ENCODE data around the gene FRG2B.
"Not testable (repeated sequence)": the region's sequence is repeated elsewhere in the genome, so short reads cannot be mapped to it uniquely, and the experiment has no call there.

FRG2B gene

GRCh38 chr10:133626695-133627094 lies at the start of gene FRG2B:
Gene FRG2B, minus strand, starts transcription at chr10:133626795. Its CDS starts 53 bp downstream, at chr10:133626742.
- DNase-seq (ENCODE audit: low spot score in 2 of 2); H3K27me3 Mint-ChIP-seq; ATAC-seq (ENCODE audit: low read depth); H3K9me3 Mint-ChIP-seq; H3K4me3 Mint-ChIP-seq; H3K36me3 Mint-ChIP-seq; H3K27ac Mint-ChIP-seq; H3K4me1 Mint-ChIP-seq: not testable (repeated sequence)

DNA sequence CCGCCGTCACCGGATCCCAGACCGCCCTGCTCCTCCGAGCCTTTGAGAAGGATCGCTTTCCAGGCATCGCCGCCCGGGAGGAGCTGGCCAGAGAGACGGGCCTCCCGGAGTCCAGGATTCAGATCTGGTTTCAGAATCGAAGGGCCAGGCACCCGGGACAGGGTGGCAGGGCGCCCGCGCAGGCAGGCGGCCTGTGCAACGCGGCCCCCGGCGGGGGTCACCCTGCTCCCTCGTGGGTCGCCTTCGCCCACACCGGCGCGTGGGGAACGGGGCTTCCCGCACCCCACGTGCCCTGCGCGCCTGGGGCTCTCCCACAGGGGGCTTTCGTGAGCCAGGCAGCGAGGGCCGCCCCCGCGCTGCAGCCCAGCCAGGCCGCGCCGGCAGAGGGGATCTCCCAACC lies 40.9 kb upstream of the FRG2B start:
- H3K4me1 Mint-ChIP-seq; H3K36me3 Mint-ChIP-seq; H3K4me3 Mint-ChIP-seq; ATAC-seq (ENCODE audit: low read depth); DNase-seq (ENCODE audit: low spot score in 2 of 2); H3K27ac Mint-ChIP-seq; H3K9me3 Mint-ChIP-seq; H3K27me3 Mint-ChIP-seq: not testable (repeated sequence)

- not testable (repeated sequence) for H3K27me3 Mint-ChIP-seq; H3K36me3 Mint-ChIP-seq; ATAC-seq (ENCODE audit: low read depth); DNase-seq (ENCODE audit: low spot score in 2 of 2); H3K27ac Mint-ChIP-seq; H3K9me3 Mint-ChIP-seq; H3K4me1 Mint-ChIP-seq; H3K4me3 Mint-ChIP-seq
Observed at GRCh38 chr10:133663544-133664160, 37.1 kb upstream of the FRG2B start.

DNA sequence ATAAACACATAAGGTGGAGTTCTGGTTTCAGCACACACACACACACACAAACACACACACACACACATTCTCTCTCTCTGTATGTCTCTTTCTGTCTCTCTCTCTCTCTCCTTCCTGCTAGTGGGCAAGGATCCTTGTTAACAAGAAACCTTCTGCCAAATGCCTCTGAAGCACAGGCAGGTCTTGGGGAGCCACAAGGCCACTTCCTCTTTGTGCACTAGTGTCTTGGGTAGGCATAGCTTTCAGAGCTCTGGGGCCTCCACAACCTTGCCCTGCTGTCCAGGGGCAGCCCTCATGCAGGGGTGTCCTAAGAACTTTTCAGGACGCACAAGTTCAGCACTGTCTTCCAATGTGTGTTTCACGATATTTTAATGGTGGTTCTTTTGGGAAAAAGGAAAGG lies 34.5 kb upstream of the FRG2B start:
- not testable (repeated sequence) for H3K27ac Mint-ChIP-seq; ATAC-seq (ENCODE audit: low read depth); H3K4me3 Mint-ChIP-seq; H3K27me3 Mint-ChIP-seq; H3K4me1 Mint-ChIP-seq; H3K36me3 Mint-ChIP-seq; H3K9me3 Mint-ChIP-seq; DNase-seq (ENCODE audit: low spot score in 2 of 2)

DNA sequence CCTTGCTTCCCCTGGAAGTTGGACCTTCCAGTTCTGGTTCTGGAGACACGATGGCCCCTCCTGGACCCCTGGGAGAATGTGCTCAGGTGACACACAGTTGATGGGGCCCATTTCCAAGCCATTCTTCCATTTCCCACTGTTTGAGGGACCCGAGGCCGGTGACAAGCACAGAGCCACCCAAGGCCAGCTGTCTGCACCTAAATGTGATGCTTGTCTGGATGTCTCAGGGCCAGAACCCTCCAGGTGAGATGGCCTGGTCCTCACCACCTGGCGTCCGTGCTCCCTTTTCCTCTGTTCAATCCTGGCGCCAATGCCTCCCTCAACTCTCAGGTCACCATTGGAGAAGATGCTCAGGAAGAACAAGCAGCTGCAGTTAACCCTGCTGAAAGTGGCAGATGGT lies 33.9 kb upstream of the FRG2B start:
- not testable (repeated sequence) for DNase-seq (ENCODE audit: low spot score in 2 of 2); H3K27me3 Mint-ChIP-seq; H3K9me3 Mint-ChIP-seq; H3K36me3 Mint-ChIP-seq; H3K27ac Mint-ChIP-seq; H3K4me1 Mint-ChIP-seq; ATAC-seq (ENCODE audit: low read depth); H3K4me3 Mint-ChIP-seq

- H3K36me3 Mint-ChIP-seq; H3K9me3 Mint-ChIP-seq; DNase-seq (ENCODE audit: low spot score in 2 of 2); H3K4me1 Mint-ChIP-seq; H3K27ac Mint-ChIP-seq; H3K27me3 Mint-ChIP-seq; H3K4me3 Mint-ChIP-seq; ATAC-seq (ENCODE audit: low read depth): not testable (repeated sequence)
Observed at GRCh38 chr10:133657276-133657675, 30.7 kb upstream of the FRG2B start.

DNA sequence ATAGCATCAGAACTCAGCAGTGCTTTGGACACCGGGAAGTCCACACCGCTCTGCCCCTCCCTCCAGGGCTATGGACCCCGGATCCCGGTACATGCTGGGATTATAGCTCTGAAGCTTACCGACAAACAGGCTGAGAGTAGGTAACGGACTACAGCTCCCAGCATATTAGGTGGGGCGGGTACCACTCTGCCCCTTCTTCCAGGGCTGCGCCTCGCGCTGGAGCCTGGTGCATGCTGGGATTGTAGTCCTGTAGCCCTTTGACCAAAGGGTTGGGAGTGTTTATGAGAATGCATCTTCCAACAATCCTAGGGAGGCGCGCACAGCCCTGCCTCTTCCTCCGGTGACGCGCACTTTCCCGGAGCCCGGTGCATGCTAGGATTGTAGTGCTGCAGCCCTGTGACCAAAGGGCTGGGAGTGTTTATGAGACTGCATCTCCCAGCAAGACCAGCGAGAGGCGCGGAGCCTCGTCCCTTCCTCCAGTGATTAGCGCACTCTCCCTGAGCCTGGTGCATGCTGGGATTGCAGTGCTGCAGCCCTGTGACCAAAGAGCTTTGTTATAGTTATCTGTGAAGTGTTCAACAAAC lies 22.4 kb upstream of the FRG2B start:
- H3K9me3 Mint-ChIP-seq; DNase-seq (ENCODE audit: low spot score in 2 of 2); H3K4me1 Mint-ChIP-seq; H3K27me3 Mint-ChIP-seq; H3K4me3 Mint-ChIP-seq; H3K36me3 Mint-ChIP-seq; H3K27ac Mint-ChIP-seq; ATAC-seq (ENCODE audit: low read depth): not testable (repeated sequence)

- ATAC-seq (ENCODE audit: low read depth) = peak; percentile 52
- not testable (repeated sequence) for H3K9me3 Mint-ChIP-seq, H3K27me3 Mint-ChIP-seq, H3K36me3 Mint-ChIP-seq, H3K4me3 Mint-ChIP-seq, H3K27ac Mint-ChIP-seq, H3K4me1 Mint-ChIP-seq
- DNase-seq (ENCODE audit: low spot score in 2 of 2) = peak; percentile 10 to 25
Observed at GRCh38 chr10:133647075-133647748, 20.6 kb upstream of the FRG2B start.

DNA sequence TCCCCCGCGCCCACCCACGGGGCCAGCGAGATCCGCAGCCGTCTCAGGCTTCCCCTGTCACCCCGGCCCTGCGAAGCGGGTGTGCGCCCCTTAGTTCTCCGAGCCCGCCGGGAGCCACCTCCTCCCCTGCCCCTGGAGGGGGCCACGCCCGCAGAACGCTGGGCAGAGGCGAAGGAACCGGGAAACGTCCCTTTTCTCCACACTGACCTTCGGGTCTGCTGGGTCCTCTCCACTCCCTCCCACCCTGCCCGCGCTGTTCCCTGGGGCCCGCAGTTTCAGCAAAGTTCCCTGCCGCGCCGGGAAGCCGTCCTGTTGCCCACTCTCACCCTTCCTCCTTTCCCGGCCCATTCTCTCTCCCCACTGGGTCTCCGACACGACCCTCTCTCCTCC lies 11.2 kb upstream of the FRG2B start:
- not testable (repeated sequence) for H3K4me1 Mint-ChIP-seq; DNase-seq (ENCODE audit: low spot score in 2 of 2); H3K36me3 Mint-ChIP-seq; ATAC-seq (ENCODE audit: low read depth); H3K27me3 Mint-ChIP-seq; H3K27ac Mint-ChIP-seq; H3K9me3 Mint-ChIP-seq
- peak overlapping the region; percentile 37 for H3K4me3 Mint-ChIP-seq

GRCh38 chr10:133637202-133637845 lies 10.7 kb upstream of the FRG2B start:
- H3K36me3 Mint-ChIP-seq; H3K9me3 Mint-ChIP-seq; H3K27ac Mint-ChIP-seq; H3K27me3 Mint-ChIP-seq; DNase-seq (ENCODE audit: low spot score in 2 of 2); H3K4me1 Mint-ChIP-seq: not testable (repeated sequence)
- peak; percentile 38 for ATAC-seq (ENCODE audit: low read depth)
- H3K4me3 Mint-ChIP-seq = peak overlapping the region; percentile 17

DNA sequence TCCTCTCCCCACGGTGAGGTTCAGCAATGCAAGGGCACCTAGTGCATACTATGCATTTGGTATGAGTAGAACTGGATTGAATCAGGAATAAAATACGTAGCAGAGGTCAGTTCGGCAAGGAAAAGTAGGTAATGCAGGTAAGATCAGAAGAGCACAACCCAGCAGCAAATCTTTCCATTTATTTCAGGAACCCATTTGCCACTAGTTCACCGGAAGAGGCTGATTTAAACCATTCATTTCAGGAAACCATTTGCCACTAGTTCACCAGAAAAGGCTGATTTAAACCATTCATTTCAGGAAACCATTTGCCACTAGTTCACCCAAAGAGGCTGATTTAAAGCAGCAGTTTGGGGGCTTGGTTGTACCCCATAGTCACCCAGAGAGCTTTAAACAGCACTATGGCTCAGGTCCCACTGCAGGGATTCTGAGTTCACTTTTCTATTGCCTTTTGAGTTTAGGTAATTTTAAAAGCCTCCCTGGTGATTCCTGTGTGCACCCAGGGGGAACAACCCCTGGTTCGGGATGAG lies 4.2 kb upstream of the FRG2B start:
- not testable (repeated sequence) for H3K36me3 Mint-ChIP-seq; DNase-seq (ENCODE audit: low spot score in 2 of 2); H3K4me3 Mint-ChIP-seq; H3K4me1 Mint-ChIP-seq; H3K27me3 Mint-ChIP-seq; H3K9me3 Mint-ChIP-seq; ATAC-seq (ENCODE audit: low read depth); H3K27ac Mint-ChIP-seq

- not testable (repeated sequence) for DNase-seq (ENCODE audit: low spot score in 2 of 2); H3K4me1 Mint-ChIP-seq; ATAC-seq (ENCODE audit: low read depth); H3K4me3 Mint-ChIP-seq; H3K9me3 Mint-ChIP-seq; H3K36me3 Mint-ChIP-seq; H3K27ac Mint-ChIP-seq
- H3K27me3 Mint-ChIP-seq = peaks cover 13% of the 10 kb centered on the region
Observed at GRCh38 chr10:133622544-133622943, 4.1 kb downstream of the FRG2B start.

DNA sequence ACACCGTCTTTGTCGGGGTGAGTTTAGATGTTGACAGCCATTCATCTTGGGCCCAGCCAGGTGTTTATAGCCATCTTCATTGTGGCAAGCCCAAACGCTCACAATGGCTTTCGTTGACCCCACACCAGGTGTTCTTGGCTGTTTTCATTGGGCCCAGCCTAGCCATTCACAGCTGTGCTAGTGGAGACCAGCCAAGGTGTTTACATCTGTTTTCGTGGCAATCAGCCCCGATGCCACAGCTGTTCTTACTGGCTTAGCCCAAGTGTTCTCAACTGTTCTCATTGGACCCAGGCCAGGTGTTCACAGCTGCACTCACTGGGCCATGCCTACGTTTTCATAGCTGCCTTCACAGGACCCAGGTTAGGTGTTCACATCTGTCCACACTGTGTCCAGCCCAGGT lies 7.7 kb downstream of the FRG2B start:
- Mint-ChIP-seq H3K4me3 (no peak overlapping the region), H3K27me3 (peaks cover 13% of the 10 kb centered on the region), H3K36me3 (peaks cover 2% of the 10 kb centered on the region), H3K9me3 (peaks cover 1% of the 10 kb centered on the region), H3K27ac (no peak overlapping the region), H3K4me1 (peaks cover 2% of the 10 kb centered on the region)
- no peak for ATAC-seq (ENCODE audit: low read depth)
- no peak for DNase-seq (ENCODE audit: low spot score in 2 of 2)

DNA sequence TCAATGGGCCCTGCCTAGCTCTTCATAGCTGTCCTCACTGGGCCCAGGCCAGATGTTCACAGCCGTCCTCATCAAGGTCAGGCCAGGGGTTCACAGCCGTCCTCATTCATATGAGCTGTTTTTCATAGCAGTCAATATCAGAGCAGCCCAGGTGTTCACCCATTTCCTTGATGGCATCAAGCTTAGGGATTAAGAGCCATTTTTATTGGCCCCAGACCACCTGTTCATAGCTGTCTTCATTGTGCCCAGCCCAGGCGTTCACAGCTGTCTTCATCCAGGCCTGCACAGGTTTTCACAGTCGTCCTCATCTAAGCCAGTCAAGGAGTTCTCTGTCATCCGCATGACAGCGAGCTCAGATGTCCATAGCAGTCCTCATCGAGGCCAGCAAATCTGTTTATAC lies 9.4 kb downstream of the FRG2B start:
- Mint-ChIP-seq H3K27me3 (peaks cover 12% of the 10 kb centered on the region), H3K4me1 (no peaks in the 10 kb centered on the region), H3K9me3 (peaks cover 3% of the 10 kb centered on the region), H3K36me3 (no peaks in the 10 kb centered on the region), H3K27ac (no peak overlapping the region), H3K4me3 (no peak overlapping the region)
- no peak for ATAC-seq (ENCODE audit: low read depth)
- no peak for DNase-seq (ENCODE audit: low spot score in 2 of 2)

Data from memory B cell (primary cell).